ENCODE measurements around the gene SHISA5. TPM values are rescaled to one million over a fixed set of nuclear protein-coding genes. Genes with fewer than 3 reads are reported as not detected.
A peak's percentile ranks its signal among the peaks of the same experiment; 100 is the strongest.
"Not testable (repeated sequence)": the region's sequence is repeated elsewhere in the genome, so short reads cannot be mapped to it uniquely, and the experiment has no call there.

The SHISA5 gene
- total RNA-seq, 1 experiment from 2014 or later, result 137 TPM

GRCh38 chr3:48552111-48552951 lies 48.4 kb upstream of the SHISA5 start:
- H3K9me3 Mint-ChIP-seq, result no peaks in the 10 kb centered on the region
- DNase-seq (ENCODE audit: low spot score) (no peak), ATAC-seq (no peak)
- H3K4me3 Mint-ChIP-seq, result no peak overlapping the region
- peaks cover 45% of the 10 kb centered on the region for H3K36me3 Mint-ChIP-seq
- TF ChIP-seq PRRX2 (CRISPR knock-in tag; IDR thresholded peaks at IDR 0.05) (no peak), ZNF317 (CRISPR knock-in tag; IDR thresholded peaks at IDR 0.05; ENCODE audit: borderline replicate concordance, low read depth) (no peak), HMGA2 (CRISPR knock-in tag; IDR thresholded peaks at IDR 0.05) (no peak), ATF2 (CRISPR knock-in tag; IDR thresholded peaks at IDR 0.05; ENCODE audit: borderline replicate concordance, low read depth) (no peak), FOXK1 (CRISPR knock-in tag; IDR thresholded peaks at IDR 0.05) (no peak), NR2C2 (CRISPR knock-in tag; IDR thresholded peaks at IDR 0.05) (no peak), E2F4 (CRISPR knock-in tag; IDR thresholded peaks at IDR 0.05; ENCODE audit: borderline replicate concordance, low read depth) (no peak), PREB (CRISPR knock-in tag; IDR thresholded peaks at IDR 0.05; ENCODE audit: borderline replicate concordance) (no peak), EMX1 (CRISPR knock-in tag; IDR thresholded peaks at IDR 0.05) (no peak), FOXP1 (CRISPR knock-in tag; IDR thresholded peaks at IDR 0.05; ENCODE audit: borderline replicate concordance) (no peak), ATF1 (CRISPR knock-in tag; IDR thresholded peaks at IDR 0.05) (no peak), OVOL2 (CRISPR knock-in tag; IDR thresholded peaks at IDR 0.05; ENCODE audit: borderline replicate concordance) (no peak), GTF2I (CRISPR knock-in tag; conservative IDR thresholded peaks at IDR 0.05) (no peak), ZNF263 (CRISPR knock-in tag; IDR thresholded peaks at IDR 0.05; ENCODE audit: low read depth) (no peak), ZSCAN18 (CRISPR knock-in tag; IDR thresholded peaks at IDR 0.05) (no peak), TEAD4 (CRISPR knock-in tag; IDR thresholded peaks at IDR 0.05) (no peak), ZMAT4 (CRISPR knock-in tag; IDR thresholded peaks at IDR 0.05) (no peak), NFYB (CRISPR knock-in tag; conservative IDR thresholded peaks at IDR 0.05; ENCODE audit: low read depth) (no peak)
- ChIA-PET CTCF (interaction anchor here (0.9 to 7.2 kb wide), 6 partner anchors 57 to 120 kb away, joined by 3 to 84 read pairs (median 6); partner anchors contain the start of genes ATRIP and UQCRC1), POLR2A (no interaction called here)
- peaks cover 37% of the 10 kb centered on the region for H3K4me1 Mint-ChIP-seq
- peak overlapping the region; percentile 65; the same call in 1 of the 2 replicates for H3K27ac Mint-ChIP-seq
- no peaks in the 10 kb centered on the region for H3K27me3 Mint-ChIP-seq (ENCODE audit: low read depth)

GRCh38 chr3:48551651-48552050 lies 47.7 kb upstream of the SHISA5 start:
- ATAC-seq; H3K9me3 Mint-ChIP-seq; H3K4me3 Mint-ChIP-seq; H3K27ac Mint-ChIP-seq; POLR2A ChIA-PET; DNase-seq (ENCODE audit: low spot score); H3K27me3 Mint-ChIP-seq (ENCODE audit: low read depth): not testable (repeated sequence)
- CTCF ChIA-PET, result interaction anchor here (0.9 to 5.2 kb wide), 3 partner anchors 78 to 119 kb away, joined by 3 to 54 read pairs (median 3); partner anchors contain the start of gene ATRIP
- peaks cover 52% of the 10 kb centered on the region for H3K36me3 Mint-ChIP-seq
- peaks cover 37% of the 10 kb centered on the region for H3K4me1 Mint-ChIP-seq
